Measurements from ENCODE around the gene OR2G3. TPM values are rescaled to one million over a fixed set of nuclear protein-coding genes. Genes with fewer than 3 reads are reported as not detected.

The OR2G3 gene
- total RNA-seq (2014; rRNA removed; shearing (Covaris generic); ENCODE audit: low replicate concordance), result not detected in 2 replicates

DNA sequence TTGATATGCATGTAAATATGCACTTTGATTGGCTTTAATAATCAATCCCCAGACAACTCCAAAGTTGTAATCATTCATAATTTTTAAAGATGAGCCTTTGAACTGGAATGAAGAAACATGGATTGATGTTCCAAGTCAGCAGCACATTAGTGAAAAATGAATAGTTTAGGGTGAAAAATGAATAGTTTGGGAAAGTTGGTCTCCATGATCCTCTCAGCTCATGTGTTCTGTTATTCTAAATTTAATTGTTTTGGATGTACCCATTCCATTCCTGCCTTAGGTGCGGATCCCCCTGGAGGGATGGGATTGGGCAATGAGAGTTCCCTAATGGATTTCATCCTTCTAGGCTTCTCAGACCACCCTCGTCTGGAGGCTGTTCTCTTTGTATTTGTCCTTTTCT lies at the start of gene OR2G3:
TSS of gene OR2G3 (plus strand) at position 301 of the 400 bp plus-strand sequence. CDS start at position 301, 0 bp downstream.
- no peak within 1 kb of the TSS for H3K27ac ChIP-seq (ENCODE audit: low read length)
- H3K9me2 ChIP-seq (replicated peaks; ENCODE audit: insufficient read depth, low read length), result no peaks in the 10 kb centered on the region; the same call in 1 of the 2 replicates
- no peaks in the 10 kb centered on the region for H3K36me3 ChIP-seq (ENCODE audit: insufficient read depth, low read length)
- no peaks in the 10 kb centered on the region for H3K27me3 ChIP-seq (ENCODE audit: low read length)
- no peak within 1 kb of the TSS for H3K9ac ChIP-seq (ENCODE audit: low read length)
- H3K4me3 ChIP-seq (ENCODE audit: low read length), result no peak within 1 kb of the TSS
- no peak for DNase-seq
- no peak within 1 kb of the TSS for H2AFZ ChIP-seq (ENCODE audit: low read length)
- no peak within 1 kb of the TSS for H3K4me2 ChIP-seq (ENCODE audit: low read depth, low read length, poor library complexity, severe bottlenecking)
- H3K4me1 ChIP-seq (ENCODE audit: low read length), result no peaks in the 10 kb centered on the region
- H3K9me3 ChIP-seq (ENCODE audit: low read length), result no peaks in the 10 kb centered on the region
- no peaks in the 10 kb centered on the region for H4K20me1 ChIP-seq (ENCODE audit: insufficient read depth, low read depth, low read length)
- no peaks in the 10 kb centered on the region for H3K79me2 ChIP-seq (ENCODE audit: low read length)

DNA sequence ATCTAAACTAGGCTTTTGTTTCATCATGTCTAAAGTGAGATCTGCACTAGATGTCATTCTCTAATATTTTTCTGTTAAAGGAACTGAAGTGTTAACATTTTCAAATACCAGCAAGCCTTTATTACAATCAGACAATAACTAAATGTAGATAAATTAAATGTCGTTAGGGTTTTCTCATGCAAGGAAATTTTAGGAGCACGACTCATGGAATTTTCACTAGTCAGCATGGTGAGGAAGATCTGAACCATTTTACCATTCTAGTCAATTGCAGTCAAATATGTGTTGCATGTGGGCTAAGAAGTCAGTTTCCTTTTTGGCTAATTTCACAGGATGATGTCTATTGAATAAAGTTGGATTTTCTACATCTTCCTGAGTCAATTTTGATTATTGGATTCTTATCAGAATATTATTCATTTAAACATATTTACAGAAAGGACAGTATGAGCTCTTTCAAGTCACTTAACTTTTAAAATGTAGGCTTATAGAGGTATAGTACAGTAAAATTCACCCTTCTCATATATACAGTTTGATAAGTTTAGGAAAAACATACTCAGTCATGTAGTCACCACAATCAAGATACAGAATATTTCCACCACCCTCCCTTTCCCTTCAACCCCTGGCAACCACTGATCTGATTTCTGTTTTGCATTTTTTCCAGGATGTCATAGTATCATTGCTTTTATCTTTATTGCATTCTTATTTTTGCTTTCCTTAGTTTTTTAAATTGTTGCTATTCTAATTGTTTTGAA lies 47.3 kb upstream of the OR2G3 start:
- Histone ChIP-seq H3K9me3 (ENCODE audit: low read length) (no peaks in the 10 kb centered on the region), H3K9me2 (replicated peaks; ENCODE audit: insufficient read depth, low read length) (no peaks in the 10 kb centered on the region), H3K4me2 (ENCODE audit: low read depth, low read length, poor library complexity, severe bottlenecking) (no peak overlapping the region), H3K4me1 (ENCODE audit: low read length) (no peaks in the 10 kb centered on the region), H3K27me3 (ENCODE audit: low read length) (no peaks in the 10 kb centered on the region), H3K9ac (ENCODE audit: low read length) (no peak overlapping the region), H3K27ac (ENCODE audit: low read length) (no peak overlapping the region), H3K79me2 (ENCODE audit: low read length) (no peaks in the 10 kb centered on the region), H4K20me1 (ENCODE audit: insufficient read depth, low read depth, low read length) (no peaks in the 10 kb centered on the region), H2AFZ (ENCODE audit: low read length) (no peak overlapping the region), H3K4me3 (ENCODE audit: low read length) (no peak overlapping the region), H3K36me3 (ENCODE audit: insufficient read depth, low read length) (no peaks in the 10 kb centered on the region)
- no peak for DNase-seq

DNA sequence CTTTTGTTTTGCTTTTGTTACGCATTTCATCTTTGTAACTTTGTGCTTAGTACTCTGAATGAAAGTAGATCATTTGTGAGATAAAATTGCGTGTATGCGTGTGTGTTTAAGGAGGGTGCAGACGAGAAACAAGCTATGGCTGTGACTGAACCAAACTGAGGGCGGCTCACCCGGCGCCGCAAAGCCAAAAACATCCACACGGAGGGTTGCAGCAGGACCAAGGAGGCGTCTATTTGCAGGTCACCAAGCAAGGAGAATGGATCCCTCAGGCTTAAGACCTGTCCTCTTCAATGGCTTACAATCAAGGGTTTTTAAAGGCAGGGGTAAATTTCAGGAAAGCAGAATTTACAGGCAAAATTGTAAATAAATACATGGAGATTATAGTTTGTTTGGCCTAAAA lies 43.7 kb upstream of the OR2G3 start:
- H3K4me1 ChIP-seq (ENCODE audit: low read length), result no peaks in the 10 kb centered on the region
- H3K27me3 ChIP-seq (ENCODE audit: low read length), result no peaks in the 10 kb centered on the region
- H3K4me2 ChIP-seq (ENCODE audit: low read depth, low read length, poor library complexity, severe bottlenecking), result no peak overlapping the region
- H3K36me3 ChIP-seq (ENCODE audit: insufficient read depth, low read length), result no peaks in the 10 kb centered on the region
- H3K9me3 ChIP-seq (ENCODE audit: low read length), result no peaks in the 10 kb centered on the region
- no peak overlapping the region for H2AFZ ChIP-seq (ENCODE audit: low read length)
- H4K20me1 ChIP-seq (ENCODE audit: insufficient read depth, low read depth, low read length), result no peaks in the 10 kb centered on the region
- no peak overlapping the region for H3K9ac ChIP-seq (ENCODE audit: low read length)
- DNase-seq, result no peak
- H3K9me2 ChIP-seq (replicated peaks; ENCODE audit: insufficient read depth, low read length), result no peaks in the 10 kb centered on the region
- no peak overlapping the region for H3K27ac ChIP-seq (ENCODE audit: low read length)
- H3K4me3 ChIP-seq (ENCODE audit: low read length), result no peak overlapping the region
- no peaks in the 10 kb centered on the region for H3K79me2 ChIP-seq (ENCODE audit: low read length)

- H3K4me2 ChIP-seq (ENCODE audit: low read depth, low read length, poor library complexity, severe bottlenecking), result no peak overlapping the region
- no peak overlapping the region for H3K9ac ChIP-seq (ENCODE audit: low read length)
- no peaks in the 10 kb centered on the region for H4K20me1 ChIP-seq (ENCODE audit: insufficient read depth, low read depth, low read length)
- no peaks in the 10 kb centered on the region for H3K79me2 ChIP-seq (ENCODE audit: low read length)
- no peak for DNase-seq
- no peaks in the 10 kb centered on the region for H3K9me3 ChIP-seq (ENCODE audit: low read length)
- H3K27ac ChIP-seq (ENCODE audit: low read length), result no peak overlapping the region
- H3K27me3 ChIP-seq (ENCODE audit: low read length), result no peaks in the 10 kb centered on the region
- H3K9me2 ChIP-seq (replicated peaks; ENCODE audit: insufficient read depth, low read length), result no peaks in the 10 kb centered on the region
- no peak overlapping the region for H2AFZ ChIP-seq (ENCODE audit: low read length)
- H3K4me3 ChIP-seq (ENCODE audit: low read length), result no peak overlapping the region
- no peaks in the 10 kb centered on the region for H3K4me1 ChIP-seq (ENCODE audit: low read length)
- H3K36me3 ChIP-seq (ENCODE audit: insufficient read depth, low read length), result no peaks in the 10 kb centered on the region
Observed at GRCh38 chr1:247562198-247562597, 43.2 kb upstream of the OR2G3 start.

DNA sequence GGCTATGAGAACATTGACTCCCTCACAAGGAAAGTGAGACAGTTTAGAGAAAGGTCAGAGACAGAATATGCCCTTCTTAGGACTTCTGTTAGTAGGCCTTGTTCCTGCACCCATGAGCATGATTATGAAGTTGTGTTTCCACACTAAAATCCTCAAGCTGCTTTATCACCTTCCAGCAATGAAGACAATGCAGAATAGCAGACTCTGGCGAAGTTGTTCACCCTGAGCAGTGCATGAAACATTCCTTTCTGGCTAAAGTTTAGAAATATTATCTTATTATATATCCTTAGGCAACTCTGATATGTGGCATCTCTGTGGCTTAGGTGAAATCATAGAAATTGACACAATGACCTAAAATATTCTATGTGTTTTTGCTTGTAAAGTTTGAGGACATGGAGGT lies 31.1 kb upstream of the OR2G3 start:
- no peak for DNase-seq
- Histone ChIP-seq H4K20me1 (ENCODE audit: insufficient read depth, low read depth, low read length) (no peaks in the 10 kb centered on the region), H3K9me3 (ENCODE audit: low read length) (no peaks in the 10 kb centered on the region), H3K4me1 (ENCODE audit: low read length) (no peaks in the 10 kb centered on the region), H3K36me3 (ENCODE audit: insufficient read depth, low read length) (no peaks in the 10 kb centered on the region), H2AFZ (ENCODE audit: low read length) (no peak overlapping the region), H3K4me3 (ENCODE audit: low read length) (no peak overlapping the region), H3K4me2 (ENCODE audit: low read depth, low read length, poor library complexity, severe bottlenecking) (no peak overlapping the region), H3K27me3 (ENCODE audit: low read length) (no peaks in the 10 kb centered on the region), H3K9me2 (replicated peaks; ENCODE audit: insufficient read depth, low read length) (no peaks in the 10 kb centered on the region), H3K27ac (ENCODE audit: low read length) (no peak overlapping the region), H3K79me2 (ENCODE audit: low read length) (no peaks in the 10 kb centered on the region), H3K9ac (ENCODE audit: low read length) (no peak overlapping the region)

- no peak overlapping the region for H2AFZ ChIP-seq (ENCODE audit: low read length)
- no peaks in the 10 kb centered on the region for H3K79me2 ChIP-seq (ENCODE audit: low read length)
- H3K4me3 ChIP-seq (ENCODE audit: low read length), result no peak overlapping the region
- no peaks in the 10 kb centered on the region for H3K9me2 ChIP-seq (replicated peaks; ENCODE audit: insufficient read depth, low read length)
- H3K9me3 ChIP-seq (ENCODE audit: low read length), result no peaks in the 10 kb centered on the region
- H3K27me3 ChIP-seq (ENCODE audit: low read length), result no peaks in the 10 kb centered on the region
- no peaks in the 10 kb centered on the region for H3K36me3 ChIP-seq (ENCODE audit: insufficient read depth, low read length)
- H3K27ac ChIP-seq (ENCODE audit: low read length), result no peak overlapping the region
- DNase-seq, result no peak
- H3K4me1 ChIP-seq (ENCODE audit: low read length), result no peaks in the 10 kb centered on the region
- H3K4me2 ChIP-seq (ENCODE audit: low read depth, low read length, poor library complexity, severe bottlenecking), result no peak overlapping the region
- H3K9ac ChIP-seq (ENCODE audit: low read length), result no peak overlapping the region
- no peaks in the 10 kb centered on the region for H4K20me1 ChIP-seq (ENCODE audit: insufficient read depth, low read depth, low read length)
Observed at GRCh38 chr1:247574664-247575063, 30.7 kb upstream of the OR2G3 start.

GRCh38 chr1:247576514-247576913 lies 28.9 kb upstream of the OR2G3 start:
- Histone ChIP-seq H3K36me3 (ENCODE audit: insufficient read depth, low read length) (no peaks in the 10 kb centered on the region), H3K27ac (ENCODE audit: low read length) (no peak overlapping the region), H3K4me1 (ENCODE audit: low read length) (no peaks in the 10 kb centered on the region), H3K79me2 (ENCODE audit: low read length) (no peaks in the 10 kb centered on the region), H2AFZ (ENCODE audit: low read length) (no peak overlapping the region), H3K9me3 (ENCODE audit: low read length) (no peaks in the 10 kb centered on the region), H3K4me3 (ENCODE audit: low read length) (no peak overlapping the region), H3K4me2 (ENCODE audit: low read depth, low read length, poor library complexity, severe bottlenecking) (no peak overlapping the region), H4K20me1 (ENCODE audit: insufficient read depth, low read depth, low read length) (no peaks in the 10 kb centered on the region), H3K27me3 (ENCODE audit: low read length) (no peaks in the 10 kb centered on the region), H3K9ac (ENCODE audit: low read length) (no peak overlapping the region), H3K9me2 (replicated peaks; ENCODE audit: insufficient read depth, low read length) (no peaks in the 10 kb centered on the region)
- peak; percentile 69 for DNase-seq

- no peak for DNase-seq
- H3K9me3 ChIP-seq (ENCODE audit: low read length), result no peaks in the 10 kb centered on the region
- H3K9me2 ChIP-seq (replicated peaks; ENCODE audit: insufficient read depth, low read length), result no peaks in the 10 kb centered on the region
- H3K27me3 ChIP-seq (ENCODE audit: low read length), result no peaks in the 10 kb centered on the region
- no peak overlapping the region for H3K27ac ChIP-seq (ENCODE audit: low read length)
- no peak overlapping the region for H3K4me2 ChIP-seq (ENCODE audit: low read depth, low read length, poor library complexity, severe bottlenecking)
- no peaks in the 10 kb centered on the region for H4K20me1 ChIP-seq (ENCODE audit: insufficient read depth, low read depth, low read length)
- H3K79me2 ChIP-seq (ENCODE audit: low read length), result no peaks in the 10 kb centered on the region
- no peak overlapping the region for H3K4me3 ChIP-seq (ENCODE audit: low read length)
- H3K9ac ChIP-seq (ENCODE audit: low read length), result no peak overlapping the region
- no peak overlapping the region for H2AFZ ChIP-seq (ENCODE audit: low read length)
- no peaks in the 10 kb centered on the region for H3K4me1 ChIP-seq (ENCODE audit: low read length)
- H3K36me3 ChIP-seq (ENCODE audit: insufficient read depth, low read length), result no peaks in the 10 kb centered on the region
Observed at GRCh38 chr1:247578946-247579460, 26.4 kb upstream of the OR2G3 start.
